Fibroblast of skin of right quadriceps (primary cell): ENCODE data around the gene DLGAP5.

Experiments
- DNase-seq: peaks from one replicate; pipeline ENCODE4 v3.0.0-alpha.2; 2013

DLGAP5 gene

GRCh38 chr14:55107766-55108554, 83.4 kb downstream of the DLGAP5 start:
- peak; percentile 93 for DNase-seq

- DNase-seq: no peak
These were observed 85.4 kb downstream of the DLGAP5 start for GRCh38 chr14:55105991-55106390.

- no peak for DNase-seq
These were observed 87.1 kb downstream of the DLGAP5 start for GRCh38 chr14:55103971-55104954.

GRCh38 chr14:55103005-55103640, 88.3 kb downstream of the DLGAP5 start:
- peak; percentile 94 for DNase-seq

- DNase-seq: peak; percentile 100
These were observed 89.2 kb downstream of the DLGAP5 start for GRCh38 chr14:55102141-55102621.

- no peak for DNase-seq
These were observed 89.7 kb downstream of the DLGAP5 start for GRCh38 chr14:55101698-55102097.

GRCh38 chr14:55099756-55100155, 91.6 kb downstream of the DLGAP5 start:
- peak; percentile 72 for DNase-seq

GRCh38 chr14:55098561-55098898, 92.9 kb downstream of the DLGAP5 start:
- DNase-seq: no peak
